Measurements from ENCODE around the gene CYP1B1.

CYP1B1 gene

DNA sequence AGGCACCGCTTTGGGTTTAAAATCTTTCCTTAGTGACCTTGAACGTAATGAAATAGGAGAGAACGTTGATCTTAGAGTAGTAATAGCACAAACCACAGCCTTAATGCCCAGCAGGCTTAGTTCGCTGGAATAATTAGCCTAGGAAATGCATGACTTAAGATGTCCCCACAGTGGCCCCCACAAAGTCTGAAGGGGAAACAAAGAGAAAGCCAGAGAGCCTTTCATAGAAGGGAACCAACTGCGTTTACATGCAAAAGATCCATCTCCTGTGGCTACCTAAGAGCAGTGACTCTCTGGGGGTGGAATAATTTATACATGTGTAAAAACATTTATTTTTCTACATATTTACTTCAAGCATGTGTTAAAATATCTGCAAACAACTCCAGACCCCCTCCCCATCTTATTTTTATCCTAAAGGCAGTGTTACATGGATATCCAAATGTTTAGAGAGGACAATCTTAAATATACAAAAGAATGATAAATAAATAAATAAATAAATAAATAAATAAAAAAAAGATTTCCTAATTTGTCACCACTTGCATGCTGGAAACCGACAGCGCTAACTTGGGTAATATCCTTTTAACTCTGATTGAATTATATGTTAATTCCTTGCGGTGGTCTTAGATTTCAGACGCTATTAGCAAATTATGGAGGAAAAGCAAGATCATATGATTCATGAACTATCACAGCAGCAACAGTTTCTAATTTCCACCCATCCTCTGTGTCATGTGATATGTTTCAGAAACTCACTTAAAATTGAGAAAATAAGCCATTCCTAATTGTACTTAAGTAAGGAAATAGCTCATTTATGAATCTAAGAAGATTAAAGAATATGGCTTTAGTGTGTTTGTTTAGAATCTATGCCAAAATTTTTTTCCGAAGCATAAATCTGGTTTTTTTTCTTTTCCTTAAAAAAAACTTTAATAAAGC lies 23.4 kb upstream of the CYP1B1 start:
- no peak overlapping the region for H3K4me3 ChIP-seq (replicated peaks; ENCODE audit: low read depth, low read length)
- no peak for TF ChIP-seq CTCF (IDR thresholded peaks at IDR 0.05; ENCODE audit: low read depth, low read length, missing control alignments)
- no peak for DNase-seq (ENCODE audit: extremely low read depth, low read depth)

DNA sequence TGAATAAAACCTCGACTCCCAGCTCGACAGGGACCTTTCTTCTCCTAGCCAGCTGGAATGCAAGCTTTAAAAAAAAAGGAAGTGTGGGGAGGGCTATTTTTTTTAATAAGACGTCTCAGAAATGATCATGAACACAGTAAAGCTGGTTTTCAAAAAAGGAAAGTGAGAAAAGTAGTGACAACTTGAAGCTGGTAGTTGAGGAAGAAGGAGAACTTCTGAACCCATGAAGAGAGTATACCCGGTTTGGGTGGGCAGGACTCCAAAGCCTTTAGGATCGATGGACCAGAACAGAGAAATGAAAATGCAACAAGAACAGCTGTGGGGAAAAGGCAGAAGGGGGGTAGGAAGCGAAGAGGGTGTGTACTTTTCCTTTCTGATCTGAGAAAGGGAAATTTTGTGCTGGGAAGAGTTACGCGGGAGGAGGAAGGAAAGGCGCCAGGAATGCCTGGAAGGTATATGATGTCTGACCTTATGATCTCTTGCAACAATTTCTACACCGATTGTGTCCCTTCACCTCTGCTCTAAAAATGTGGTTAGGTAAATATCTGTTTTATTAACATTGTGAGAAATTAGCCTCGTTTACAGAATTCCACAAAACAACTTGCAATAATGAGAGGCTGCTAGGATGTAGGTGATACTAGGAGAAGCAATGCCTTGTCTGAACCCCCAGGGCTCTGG lies 22.6 kb upstream of the CYP1B1 start:
- H3K4me3 ChIP-seq (replicated peaks; ENCODE audit: low read depth, low read length) = no peak overlapping the region
- TF ChIP-seq CTCF (IDR thresholded peaks at IDR 0.05; ENCODE audit: low read depth, low read length, missing control alignments) = no peak
- DNase-seq (ENCODE audit: extremely low read depth, low read depth) = no peak

- no peak for DNase-seq (ENCODE audit: extremely low read depth, low read depth)
- TF ChIP-seq CTCF (IDR thresholded peaks at IDR 0.05; ENCODE audit: low read depth, low read length, missing control alignments) = no peak
- no peak overlapping the region for H3K4me3 ChIP-seq (replicated peaks; ENCODE audit: low read depth, low read length)
Measured at GRCh38 chr2:38097988-38098385, 22.0 kb upstream of the CYP1B1 start.

DNA sequence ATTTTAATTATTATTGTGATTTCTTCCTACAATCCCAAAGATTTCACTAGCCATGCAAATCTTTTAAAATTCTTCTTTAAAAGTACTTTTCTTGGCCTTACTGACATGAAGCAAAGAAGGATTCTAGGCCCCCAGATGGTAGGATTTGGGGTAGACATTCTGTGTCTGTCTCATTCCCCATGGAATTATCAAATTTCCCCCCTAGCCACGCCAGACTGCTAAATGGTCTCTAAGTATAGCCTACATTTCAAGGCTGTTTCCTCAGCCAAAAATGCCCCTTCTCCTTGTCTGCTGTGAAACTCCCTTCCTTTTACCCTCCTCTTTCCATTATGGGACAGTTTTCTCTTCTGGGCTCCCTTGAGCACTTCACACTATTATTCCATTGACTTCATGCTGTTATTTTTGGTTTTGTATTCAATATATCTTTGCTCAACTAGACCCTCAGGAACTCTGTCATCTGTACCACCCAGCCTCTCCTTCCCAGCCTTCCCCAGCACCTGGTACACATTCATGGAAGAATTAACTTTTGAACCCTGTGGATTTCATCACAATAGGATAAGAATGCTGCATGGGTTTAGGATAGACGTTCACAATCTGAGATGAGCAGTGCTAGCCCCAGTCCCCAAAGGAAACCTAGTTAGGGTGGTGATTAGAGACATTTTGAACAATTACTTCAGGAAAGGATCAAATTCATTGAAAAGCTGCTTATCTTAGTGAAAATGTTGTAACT lies 21.5 kb upstream of the CYP1B1 start:
- no peak for TF ChIP-seq CTCF (IDR thresholded peaks at IDR 0.05; ENCODE audit: low read depth, low read length, missing control alignments)
- no peak for DNase-seq (ENCODE audit: extremely low read depth, low read depth)
- H3K4me3 ChIP-seq (replicated peaks; ENCODE audit: low read depth, low read length) = no peak overlapping the region

GRCh38 chr2:38095996-38096861 lies 20.3 kb upstream of the CYP1B1 start:
- no peak overlapping the region for H3K4me3 ChIP-seq (replicated peaks; ENCODE audit: low read depth, low read length)
- TF ChIP-seq CTCF (IDR thresholded peaks at IDR 0.05; ENCODE audit: low read depth, low read length, missing control alignments) = no peak
- DNase-seq (ENCODE audit: extremely low read depth, low read depth) = peak; percentile 93
